IPS-NIHi7 (cell line): ENCODE results near the gene GATA5.

Experiments used
- DNase-seq: peaks from one replicate; pipeline ENCODE4 v3.0.0; 2012; ENCODE audit warnings: mixed read lengths; ENCODE audit errors: extremely low spot score

Gene GATA5

DNA sequence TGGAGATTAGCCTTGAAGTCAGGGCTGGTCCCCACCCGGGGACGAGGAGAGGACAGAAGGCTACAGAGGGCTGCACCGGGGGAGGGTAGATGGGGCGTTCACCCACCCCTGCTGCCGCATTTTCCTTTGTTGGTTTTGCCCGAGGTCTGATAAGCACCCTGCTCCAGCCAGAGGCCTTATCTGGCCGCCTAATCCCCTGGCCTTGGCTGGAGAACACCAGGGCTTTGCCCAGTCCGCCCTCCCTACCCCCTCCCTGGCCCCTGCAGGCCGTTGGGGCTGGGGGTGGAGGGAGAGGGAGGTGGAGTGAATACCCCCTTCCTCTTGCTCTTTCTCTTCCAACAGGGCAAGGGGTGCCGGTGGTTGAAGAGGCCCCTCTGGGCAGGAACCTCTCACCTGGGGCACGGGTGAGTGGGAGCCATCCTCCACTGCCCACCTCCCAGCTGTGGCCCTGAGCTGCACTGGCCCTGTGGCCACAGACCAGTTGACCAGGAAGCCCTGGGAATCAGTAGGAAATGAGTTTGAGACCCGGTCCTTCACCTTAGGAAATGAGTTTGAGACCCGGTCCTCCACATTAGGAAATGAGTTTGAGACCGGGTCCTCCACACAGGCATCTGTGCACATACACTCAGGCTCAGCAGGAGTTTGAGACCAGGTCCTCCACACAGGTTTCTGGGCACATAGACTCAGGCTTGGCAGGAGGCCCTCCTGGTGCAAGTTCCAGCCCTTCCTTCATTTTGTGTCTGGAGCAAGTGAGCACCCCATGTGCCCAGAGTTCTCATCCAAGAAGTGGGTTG, 12.0 kb upstream of the GATA5 start:
- no peak for DNase-seq

DNA sequence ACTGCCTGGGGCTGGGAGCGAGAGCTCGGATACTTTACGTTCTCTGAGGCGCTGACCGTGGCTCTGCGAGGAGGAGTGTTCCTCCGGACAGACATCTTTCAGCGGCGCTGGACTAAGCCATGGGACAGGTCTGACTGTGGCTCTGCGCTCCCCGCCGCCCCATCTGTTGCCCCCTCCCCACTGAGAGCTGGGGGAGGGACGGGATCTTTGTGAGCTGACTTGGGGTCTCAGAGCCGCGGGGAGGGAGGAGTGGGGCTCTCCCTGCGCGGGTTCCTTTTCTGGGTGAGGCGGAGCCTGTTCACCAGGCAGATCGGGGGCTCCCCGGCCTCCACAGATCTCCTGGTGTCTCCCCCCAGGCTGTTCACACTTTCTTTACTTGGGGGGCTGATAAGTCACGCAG, 11.3 kb upstream of the GATA5 start:
- no peak for DNase-seq

DNA sequence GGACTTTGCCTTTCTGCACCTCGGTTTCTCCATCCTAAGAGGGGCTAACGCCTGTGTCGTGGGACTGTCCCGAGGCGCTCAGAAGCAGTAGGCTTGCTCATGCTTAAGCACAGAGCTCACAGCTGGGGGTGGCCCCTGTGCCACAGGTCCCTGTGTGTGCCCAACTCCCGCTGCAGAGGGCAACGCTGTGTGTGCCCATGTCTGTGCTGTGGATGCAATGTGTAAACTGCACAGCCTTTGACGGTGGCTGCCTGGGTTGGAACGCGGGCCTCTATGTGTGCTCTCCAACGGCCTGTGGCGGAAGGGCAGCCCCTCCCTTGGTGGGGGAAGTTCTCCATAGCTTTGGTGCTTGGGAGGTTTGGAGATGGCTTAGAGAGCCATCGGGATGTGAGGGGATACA, 10.7 kb upstream of the GATA5 start:
- no peak for DNase-seq

DNA sequence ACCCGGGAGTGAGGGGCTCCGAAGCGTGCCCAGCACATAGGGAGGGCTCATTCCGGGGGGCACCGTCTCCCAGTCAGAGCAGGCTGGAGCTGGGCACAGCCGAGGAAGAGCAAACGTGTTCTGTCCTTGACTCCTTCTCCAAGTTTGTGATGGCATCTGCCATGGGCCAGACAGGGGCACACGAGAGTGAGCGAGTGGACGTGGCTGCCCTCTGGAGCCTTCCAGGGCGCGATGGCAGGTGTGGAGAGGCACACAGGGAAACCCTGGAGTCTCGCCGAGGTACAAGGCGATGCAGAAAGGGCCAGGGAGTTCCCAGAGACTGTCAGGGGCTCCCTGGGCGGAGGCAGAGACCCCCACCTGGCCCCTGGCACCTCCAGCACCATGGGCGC, 9.9 kb upstream of the GATA5 start:
- no peak for DNase-seq

DNA sequence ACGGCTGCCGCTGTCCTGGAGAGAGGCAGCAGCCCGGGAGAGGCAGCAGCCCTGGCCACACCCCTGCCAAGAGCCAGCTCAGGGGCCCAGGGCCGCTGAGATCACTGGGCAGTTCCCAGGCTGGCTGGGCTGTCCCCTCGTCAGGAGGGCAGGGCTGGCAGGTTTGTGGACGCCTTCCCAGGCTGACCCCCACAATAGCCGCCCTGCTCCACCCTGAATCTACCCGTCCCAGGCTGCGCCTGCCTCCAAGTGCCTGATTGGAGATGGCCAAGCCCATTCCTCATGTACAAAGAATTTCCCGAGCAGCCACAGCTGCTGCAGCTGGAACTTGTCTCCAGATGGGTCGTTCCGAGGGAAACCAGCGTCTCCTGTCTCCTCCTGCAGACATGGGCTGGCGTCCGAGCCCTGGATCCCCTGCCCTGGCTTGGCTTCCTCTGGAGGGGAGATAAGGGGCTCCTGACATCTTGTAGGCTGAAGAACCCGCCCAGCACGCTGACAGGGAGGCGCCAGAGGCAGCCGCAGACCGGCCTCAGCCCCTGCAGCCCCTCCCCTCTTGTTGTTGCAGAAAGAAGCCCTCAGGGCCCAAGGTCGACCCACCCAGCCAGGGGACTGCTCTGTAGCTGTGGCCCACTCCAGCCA, 9.4 kb upstream of the GATA5 start:
- no peak for DNase-seq

- no peak for DNase-seq
Measured at GRCh38 chr20:62484478-62484877, 8.7 kb upstream of the GATA5 start.

DNA sequence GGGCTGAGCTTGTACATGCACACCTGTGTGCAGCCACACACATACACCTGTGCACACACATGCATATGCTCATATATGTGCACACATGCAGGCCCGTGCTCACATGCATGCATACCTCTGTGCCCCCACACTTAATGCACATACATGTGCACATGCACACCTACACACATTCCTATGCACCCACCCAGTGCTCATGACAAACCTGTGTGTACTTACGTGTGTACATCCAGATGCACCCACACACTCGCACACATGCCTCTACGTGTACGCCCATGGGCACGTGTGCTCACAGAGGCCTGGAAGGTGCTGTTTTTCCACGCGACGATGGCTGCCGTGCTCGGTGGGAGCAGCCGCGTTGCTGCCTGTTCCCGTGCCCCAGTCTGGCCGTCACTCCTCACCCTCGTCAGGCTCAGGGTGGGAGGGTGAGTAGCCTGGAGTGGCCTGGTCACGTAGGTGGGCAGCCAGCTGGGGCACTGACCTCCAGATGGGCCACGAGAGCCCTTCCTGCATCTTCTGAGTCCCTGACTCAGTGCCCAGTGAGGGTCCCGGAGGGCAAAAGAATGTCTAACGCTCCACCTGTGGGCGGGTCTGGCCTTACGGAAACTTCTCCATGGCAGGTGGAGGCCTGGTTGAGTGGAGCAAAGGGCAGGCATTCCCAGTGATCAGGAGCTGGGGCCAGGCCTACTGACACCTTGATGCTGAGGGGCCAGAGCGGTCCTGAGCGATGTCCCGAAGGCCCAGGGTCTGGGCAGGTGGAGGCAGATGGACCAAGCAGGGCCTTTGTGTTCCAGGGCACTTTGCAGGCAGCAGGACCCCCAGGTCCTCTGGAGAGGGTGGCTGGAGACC, 8.0 kb upstream of the GATA5 start:
- no peak for DNase-seq

- DNase-seq, result no peak
Measured at GRCh38 chr20:62482974-62483373, 7.2 kb upstream of the GATA5 start.

DNA sequence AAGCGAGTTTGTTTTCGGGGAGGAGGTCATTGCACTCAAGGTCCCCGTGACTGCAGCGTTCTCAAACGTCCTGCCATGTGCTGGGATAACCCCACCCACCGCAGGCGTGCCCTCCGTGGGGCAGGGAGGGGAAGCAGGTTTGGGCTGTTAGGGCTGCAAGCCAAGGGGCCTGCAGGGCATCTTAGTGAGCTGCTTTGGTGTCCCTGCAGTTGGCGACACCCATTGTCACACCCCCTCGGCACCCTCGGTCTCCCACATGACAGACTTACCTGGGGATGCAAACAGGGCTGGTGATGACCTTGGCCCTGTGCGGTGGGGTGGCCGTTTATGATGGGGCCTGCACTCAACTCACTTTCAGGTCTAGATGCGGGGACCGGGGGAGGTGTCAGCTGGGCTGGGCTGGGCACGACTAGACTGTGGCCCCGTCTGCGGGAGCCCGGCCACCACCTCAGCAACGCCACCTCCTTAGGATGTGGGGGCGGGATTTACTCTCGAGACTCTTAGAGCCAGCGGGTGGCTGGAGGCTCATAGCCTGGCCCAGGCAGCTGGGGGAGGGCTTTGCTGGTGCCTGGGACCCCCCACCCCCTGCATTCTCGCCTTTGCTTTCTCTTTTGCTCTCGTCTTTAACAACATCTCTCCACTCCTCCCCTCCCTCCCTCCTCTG, 6.5 kb upstream of the GATA5 start:
- DNase-seq, result no peak

DNA sequence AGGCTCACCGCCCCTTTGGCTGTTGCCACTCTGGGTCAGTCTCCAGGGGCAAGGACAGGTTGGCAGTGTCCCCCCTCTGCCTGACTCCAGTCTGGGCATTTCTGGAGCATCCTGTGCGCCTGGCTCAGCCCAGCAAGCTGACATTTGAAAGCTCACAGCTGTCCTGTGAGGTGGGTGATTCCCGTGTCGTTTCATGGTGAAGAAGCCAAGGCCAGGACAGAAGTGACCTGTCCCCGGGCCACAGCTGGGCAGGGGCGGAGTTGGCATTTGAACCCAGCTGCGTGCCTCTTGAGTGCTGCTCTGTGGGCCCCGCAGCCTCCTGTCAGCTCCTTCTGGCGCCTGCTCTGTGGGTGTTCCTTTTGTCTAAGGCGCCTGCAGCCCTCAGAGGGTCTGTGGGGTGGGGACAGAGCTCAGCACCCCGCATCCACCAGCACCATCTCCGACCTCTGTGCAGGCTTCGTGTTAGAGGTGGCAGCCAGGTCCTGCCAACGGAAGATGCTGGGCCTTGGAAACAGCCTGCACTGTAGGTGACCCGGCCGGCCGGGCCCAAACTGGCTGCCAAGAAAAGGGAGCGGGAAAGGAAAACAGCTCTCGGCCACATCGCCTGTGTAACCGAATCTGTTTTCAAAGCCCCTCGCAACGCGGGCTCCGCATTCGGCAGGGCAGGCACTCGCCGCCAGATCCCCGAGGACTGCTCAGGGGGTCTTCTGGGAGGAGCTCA, 5.8 kb upstream of the GATA5 start:
- no peak for DNase-seq

DNA sequence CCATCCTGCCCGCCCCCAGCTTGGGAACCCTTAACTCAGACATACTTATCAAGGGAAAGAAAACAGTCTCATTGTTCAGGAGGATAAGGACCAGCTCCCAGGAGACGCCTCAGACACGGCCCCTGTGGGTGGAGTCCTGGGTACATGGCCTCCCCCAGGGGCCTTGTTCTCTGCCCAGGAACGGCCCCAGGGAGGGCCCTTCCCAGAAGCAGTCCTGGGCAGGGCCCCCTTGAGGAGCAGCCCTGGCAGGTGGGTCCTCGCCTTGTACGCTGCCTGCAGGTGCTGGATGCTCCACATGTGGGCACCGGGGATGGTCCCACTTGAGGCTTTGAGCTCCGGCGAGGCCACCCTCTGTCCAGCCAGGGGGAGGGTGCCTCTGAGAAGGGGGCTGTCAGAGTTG, 4.5 kb upstream of the GATA5 start:
- DNase-seq, result no peak

- DNase-seq, result no peak
Measured at GRCh38 chr20:62479656-62480055, 3.9 kb upstream of the GATA5 start.

- DNase-seq, result no peak
Measured at GRCh38 chr20:62479156-62479555, 3.4 kb upstream of the GATA5 start.

DNA sequence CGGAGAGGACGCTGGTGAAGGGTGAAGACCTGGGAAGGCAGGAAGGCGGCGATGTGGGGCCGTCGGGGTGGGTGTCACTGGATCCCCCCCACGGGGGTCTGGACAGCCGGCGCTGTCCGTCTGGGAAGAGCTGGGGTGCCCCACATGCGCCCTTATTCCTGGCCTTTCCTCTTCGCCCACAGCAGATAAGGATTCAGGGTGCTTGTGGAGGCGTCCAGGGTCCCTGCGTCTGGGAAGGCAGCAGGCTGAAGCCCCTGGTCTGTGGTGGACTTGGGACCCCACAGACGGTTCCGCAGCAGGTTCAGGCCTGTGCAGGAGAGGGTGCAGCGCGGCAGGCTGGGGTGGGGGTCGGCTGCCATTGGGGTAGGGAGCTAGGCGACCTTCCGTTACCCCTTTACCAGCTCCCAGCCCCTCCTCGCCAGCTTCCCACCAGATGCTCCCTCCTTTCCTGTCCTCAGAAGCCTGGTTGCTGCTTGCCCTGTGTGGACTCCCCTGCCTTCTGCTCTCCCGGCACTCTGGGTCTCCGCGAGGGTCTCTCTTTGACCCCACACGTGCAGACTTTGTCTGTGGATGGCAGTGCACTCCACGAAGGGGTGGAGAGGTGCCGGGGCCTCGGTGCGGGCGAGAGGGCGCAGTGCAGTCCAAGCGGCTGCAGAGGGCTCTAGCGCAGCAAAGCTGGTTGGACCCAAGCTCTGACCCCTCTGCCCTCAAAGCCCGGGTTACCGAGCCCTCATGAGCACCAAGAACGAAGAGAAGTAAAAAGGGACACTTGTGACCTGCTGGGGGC, 2.1 kb upstream of the GATA5 start:
- no peak for DNase-seq

DNA sequence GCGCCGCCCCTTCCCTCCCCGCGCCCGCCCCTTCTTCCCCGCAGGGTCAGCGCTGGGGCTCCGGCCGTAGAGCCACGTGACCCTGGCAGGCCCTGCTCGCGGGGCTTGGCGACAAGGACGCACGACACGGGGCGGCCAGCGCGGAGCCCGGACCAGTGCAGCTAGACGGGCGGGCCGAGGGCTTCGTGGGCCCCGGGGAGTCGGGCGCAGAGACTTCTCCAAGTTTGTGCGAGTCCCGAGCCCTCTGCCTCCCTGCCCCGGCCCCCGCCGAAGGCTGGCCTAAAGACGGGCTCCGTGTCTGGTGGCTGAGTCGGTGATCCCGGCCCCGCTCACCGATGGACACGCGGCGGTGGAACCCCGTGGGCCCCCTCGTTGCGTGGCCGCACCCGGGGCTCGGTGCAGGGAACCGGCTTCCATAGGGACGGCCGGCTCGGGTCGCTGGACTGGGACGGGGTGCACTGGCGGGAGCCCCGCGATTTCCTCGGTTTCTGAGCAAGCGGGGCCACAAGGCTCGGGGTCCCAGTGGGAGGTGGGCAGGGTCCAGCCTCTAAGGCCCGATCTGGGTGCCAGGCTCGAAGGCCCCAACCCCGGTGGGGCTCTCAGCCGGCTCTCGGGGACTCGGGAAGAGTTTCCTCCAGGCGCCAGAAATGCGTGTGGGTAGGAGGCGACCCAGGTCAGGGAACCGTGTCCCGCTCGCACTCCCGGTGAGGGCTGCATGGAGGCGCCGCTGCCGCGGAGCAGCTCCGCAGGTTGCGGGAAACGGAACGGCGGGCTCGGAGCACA, 452 bp upstream of the GATA5 start:
- peak; percentile 56 for DNase-seq

DNA sequence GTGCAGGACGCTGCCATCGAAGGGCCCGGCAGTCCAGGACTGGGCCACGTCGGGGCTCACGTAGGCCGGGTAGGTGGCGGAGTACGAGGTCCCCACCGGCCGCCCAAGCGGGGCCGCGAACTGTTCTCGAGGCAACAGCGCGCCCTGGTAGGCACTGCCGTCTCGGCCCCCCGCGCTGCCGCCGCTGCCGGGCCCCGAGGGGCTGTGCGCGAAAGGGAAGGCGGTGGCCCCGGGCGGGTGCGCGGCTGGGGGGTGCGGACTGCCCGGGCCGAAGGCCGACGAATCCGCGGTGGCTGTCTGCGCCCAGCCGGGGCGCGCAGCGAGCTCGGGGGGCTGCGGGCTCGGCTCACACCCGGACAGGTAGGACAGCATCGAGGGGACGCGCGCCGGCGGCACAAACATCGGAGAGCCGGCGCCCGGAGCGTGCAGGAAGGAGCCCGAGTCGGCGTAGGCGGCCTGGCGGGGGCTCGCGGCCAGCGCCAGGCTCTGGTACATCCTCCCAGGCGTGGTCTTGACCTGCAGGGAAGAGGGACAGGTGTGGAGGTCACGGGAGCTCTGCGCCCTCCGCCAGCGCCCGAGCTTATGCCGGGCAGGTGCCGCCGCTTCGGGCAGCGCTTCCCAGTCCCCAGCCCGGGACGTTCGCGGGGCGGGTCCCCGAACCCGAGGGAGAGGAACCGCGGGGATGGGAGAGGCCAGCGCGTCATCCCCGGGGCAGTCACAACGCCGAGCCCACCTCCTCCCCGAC, 596 bp downstream of the GATA5 start:
- no peak for DNase-seq

DNA sequence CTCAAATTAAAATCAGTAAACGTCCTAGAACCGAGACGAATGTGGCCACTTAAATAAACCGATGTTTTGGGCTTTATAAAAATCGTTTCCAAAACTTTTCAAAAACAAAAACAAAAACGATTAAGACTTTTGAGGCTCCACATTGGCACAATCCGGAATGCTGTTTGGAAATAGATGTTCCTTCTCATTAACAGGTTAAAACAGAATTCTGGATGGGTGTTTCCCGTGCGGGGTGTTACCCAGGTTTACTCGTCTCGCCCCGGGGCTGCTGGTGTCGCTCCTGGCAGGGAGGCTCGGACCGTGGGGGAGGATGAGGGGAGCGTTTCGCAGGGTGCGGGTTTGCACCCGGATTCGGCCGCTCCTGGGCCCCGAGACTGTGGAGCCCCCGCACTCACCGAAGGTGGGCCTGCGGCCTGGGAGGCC, 1.2 kb downstream of the GATA5 start:
- no peak for DNase-seq

GRCh38 chr20:62473717-62474603, 1.8 kb downstream of the GATA5 start:
- peak; percentile 69 for DNase-seq
